ENCODE results near the gene GGN. TPM values are rescaled to one million over a fixed set of nuclear protein-coding genes. Genes with fewer than 3 reads are reported as not detected.

Gene GGN
- total and polyA plus RNA-seq, 9 of the 15 experiments (the other 6 are each of a cell fraction or from before 2014, with no cell fraction given): 0.15 to 0.33 TPM; not detected in 7

GRCh38 chr19:38420935-38421334 is 33.1 kb upstream of the GGN start:
- H3K4me1 ChIP-seq (replicated peaks in 1 of 2; ENCODE audit: control insufficient read depth in 2 of 2, insufficient read depth in 2 of 2, low read length in 2 of 2): peaks cover 25 to 40% of the 10 kb centered on the region in 2 experiments
- ATAC-seq (no peak), FAIRE-seq (no peak), DNase-seq (ENCODE audit: extremely low read depth in 1 of 4, low spot score in 3 of 4) (no peak)
- H3K27ac ChIP-seq (ENCODE audit: extremely low read depth, low read depth, low read length): no peak overlapping the region
- no peaks in the 10 kb centered on the region for H3K9me1 ChIP-seq (ENCODE audit: control insufficient read depth, insufficient read depth, low read length)
- no peaks in the 10 kb centered on the region for H4K20me1 ChIP-seq (replicated peaks; ENCODE audit: control insufficient read depth, insufficient read depth, low read length)
- no peaks in the 10 kb centered on the region for H3K27me3 ChIP-seq (ENCODE audit: control insufficient read depth in 2 of 2, insufficient read depth in 2 of 2, low read length in 2 of 2)
- no TSS peak for BruUV-seq (replicated peaks)
- no peak overlapping the region for H3K4me3 ChIP-seq
- no peaks in the 10 kb centered on the region for H3K9me3 ChIP-seq (replicated peaks; ENCODE audit: control insufficient read depth, insufficient read depth, low read depth, low read length)
- H3K4me2 ChIP-seq (ENCODE audit: insufficient read depth, low read length): no peak overlapping the region
- no peak overlapping the region for H3K9ac ChIP-seq (ENCODE audit: insufficient read depth in 1 of 2, low read depth in 2 of 2, low read length in 2 of 2)
- in situ Hi-C loops (cut with MboI): no loop called here
- 76% methylated on average over 9 of the region's 9 CpGs for WGBS (ENCODE audit: insufficient coverage, low coverage, missing lambda C conversion rate)
- intact Hi-C loops (cut with micrococcal nuclease): no loop called here
- peaks cover 4% of the 10 kb centered on the region; the same call in 1 of the 3 replicates for H3K79me2 ChIP-seq (ENCODE audit: control insufficient read depth, insufficient read depth, low read length)
- TF ChIP-seq DNMT1 (IDR thresholded peaks at IDR 0.05): no peak
- no peak for TF ChIP-seq ZNF785 (CRISPR knock-in tag; IDR thresholded peaks at IDR 0.05)
- TF ChIP-seq ZNF253 (CRISPR knock-in tag; conservative IDR thresholded peaks at IDR 0.05): no peak
- no peak for TF ChIP-seq GABPB2 (CRISPR knock-in tag; conservative IDR thresholded peaks at IDR 0.05)
- TF ChIP-seq FOXJ2 (tag; IDR thresholded peaks at IDR 0.05): no peak
- TF ChIP-seq SMAD1 (IDR thresholded peaks at IDR 0.05; ENCODE audit: low read depth, low read length, partially characterized antibody): no peak
- no peak for TF ChIP-seq ZSCAN29 (IDR thresholded peaks at IDR 0.05)
- no peak for TF ChIP-seq VEZF1 (CRISPR knock-in tag; IDR thresholded peaks at IDR 0.05)
- TF ChIP-seq ZNF146 (CRISPR knock-in tag; IDR thresholded peaks at IDR 0.05; ENCODE audit: unreplicated experiment): no peak
- ChIA-PET CTCF (ENCODE audit: low intra/inter-chr PET ratio) (no interaction called here), POLR2A (interaction anchor here (0.6 to 0.7 kb wide), 4 partner anchors 22 to 165 kb away, joined by 3 to 4 read pairs (median 4); no protein-coding TSS in a partner anchor)
- no peaks in the 10 kb centered on the region for H3K36me3 ChIP-seq (ENCODE audit: control insufficient read depth, insufficient read depth, low read length)
- no peak overlapping the region for H2AFZ ChIP-seq (ENCODE audit: low read depth, low read length)

All from K562 (cell line).